Heart right ventricle (tissue), 16 donors: Measurements from ENCODE around the gene SEMA7A. TPM values are rescaled to one million over a fixed set of nuclear protein-coding genes. Genes with fewer than 3 reads are reported as not detected.

Experiments
- ATAC-seq, 8 donors: fragments of 200-7000 bp; cut with Tn5 transposase; one replicate each; pipeline ENCODE4 v1.9.1; 2020; ENCODE audit warnings: mild to moderate bottlenecking in 8 of 8, moderate library complexity in 8 of 8, moderate number of reproducible peaks in 1 of 8
- DNase-seq, 2 donors: peaks; one replicate each; pipeline ENCODE4 v3.0.0-alpha.2; 2020
- H3K27ac ChIP-seq, 10 donors: fragments of 200-600 bp; sonication (generic) in 2 of 10; one replicate each; pipeline versions ENCODE4 v1.5.0 to v1.8.0; 2020 to 2022; ENCODE audit warnings: mild to moderate bottlenecking in 3 of 10
- H3K27me3 ChIP-seq, 7 donors: fragments of 200-600 bp; one replicate each; pipeline ENCODE4 v1.8.0; 2021 to 2022; ENCODE audit warnings: mild to moderate bottlenecking in 2 of 7
- H3K36me3 ChIP-seq, 9 donors: fragments of 200-600 bp; sonication (generic) in 1 of 9; one replicate each; pipeline versions ENCODE4 v1.5.0 to v1.8.0; 2020 to 2022; ENCODE audit warnings: mild to moderate bottlenecking in 2 of 9
- H3K4me1 ChIP-seq, 9 donors: fragments of 200-600 bp; sonication (generic) in 1 of 9; one replicate each; pipeline versions ENCODE4 v1.5.0 to v1.8.0; 2020 to 2022; ENCODE audit warnings: mild to moderate bottlenecking in 4 of 9
- H3K4me3 ChIP-seq, 10 donors: fragments of 200-600 bp; sonication (generic) in 2 of 10; one replicate each; pipeline versions ENCODE4 v1.5.0 to v1.8.0; 2020 to 2022; ENCODE audit warnings: mild to moderate bottlenecking in 7 of 10, moderate library complexity in 2 of 10
- H3K9me3 ChIP-seq, 11 donors: fragments of 200-600 bp in 10 of 11; sonication (generic) in 2 of 11; one replicate each; pipeline versions ENCODE4 v1.5.0 to v1.8.0; 2013 to 2022; ENCODE audit warnings: mild to moderate bottlenecking in 2 of 11, control low read depth in 1 of 11, moderate library complexity in 1 of 11
- WGBS, 2 donors: extraction: QIAGEN DNeasy Blood & Tissue Kit; methylation state at CpG; one replicate each; pipeline ENCODE4 v1.1.7; 2013; ENCODE audit warnings: inconsistent platforms in 1 of 2; 5-methylcytosine and 5-hydroxymethylcytosine counted together
- intact Hi-C, 10 donors: fragments of 100-400 bp; cut with DNase I; formaldehyde crosslinking; loops; one replicate each; pipeline versions ENCODE4 v1.11.1 to v1.14.2; 2022
- polyA plus RNA-seq, 2 donors: library from polyadenylated mRNA; stranded (reverse); fragments of 200-250 nt; gene quantifications; one replicate each; pipeline ENCODE4 v1.2.3, GENCODE V29; 2013
- total RNA-seq, 10 donors: library from RNA; stranded (reverse); fragmentation: NEBNext Ultra II Directional in 3 of 10; extraction: Animal tissue kit (Norgen Biotek cat#: 25700) in 3 of 10; gene quantifications; one replicate each; pipeline versions ENCODE4 v1.2.1 to v1.2.4, GENCODE V29; 2021 to 2023
- TF ChIP-seq, protein P1 (sequence below), 9 donors: fragments of 200-600 bp; sonication (generic) in 2 of 9; IDR thresholded peaks; one replicate each; pipeline versions ENCODE4 v1.5.0 to v1.8.0; 2021 to 2022; ENCODE audit warnings: antibody characterized with exemption in 9 of 9, mild to moderate bottlenecking in 5 of 9, moderate library complexity in 1 of 9
- donor health status: Arrhythmogenic right ventricular cardiomyopathy.
- donor health status: ischemic (EF 13 %, LVEDD 7.1; RV severe dilation, severe dysfunction).
- donor health status: healthy with polysubstance abuse.
- donor health status: DM: no; HTN: yes; CAD: no.
- donor health status: DM: no; HTN: no; CAD: no.
- donor health status: ischemic (EF 25% LVEDD 6.9; RV normal size, moderate dysfunction).
- donor health status: ischemic (EF 25% LVEDD 5.7; RV mildly dilated, moderate dysfunction).
- donor health status: healthy.
- donor health status: DM: yes; HTN: yes; CAD: no.
- donor health status: Ischemic cardiomyopathy.
- donor health status: ischemic (EF 35%, LVEDD 5.7; RV mildly dilated, moderate dysfunction).
- donor health status: nonischemic (EF 11% LVEDD 7.7; RV severe dilation, severe dysfunction).
- donor health status: DM: yes; HTN: yes; CAD: no.
- donor health status: PGD.
- donor health status: ischemic (EF 29% LVEDD 5.4; RV normal size, mild dysfunction).
- donor health status: nonischemic (EF 23%, LVEDD 6.1; RV moderate dilation, normal function).

Gene SEMA7A
- total and polyA plus RNA-seq, 12 donors, result 0.59 to 5.1 (median 1.6) TPM

DNA sequence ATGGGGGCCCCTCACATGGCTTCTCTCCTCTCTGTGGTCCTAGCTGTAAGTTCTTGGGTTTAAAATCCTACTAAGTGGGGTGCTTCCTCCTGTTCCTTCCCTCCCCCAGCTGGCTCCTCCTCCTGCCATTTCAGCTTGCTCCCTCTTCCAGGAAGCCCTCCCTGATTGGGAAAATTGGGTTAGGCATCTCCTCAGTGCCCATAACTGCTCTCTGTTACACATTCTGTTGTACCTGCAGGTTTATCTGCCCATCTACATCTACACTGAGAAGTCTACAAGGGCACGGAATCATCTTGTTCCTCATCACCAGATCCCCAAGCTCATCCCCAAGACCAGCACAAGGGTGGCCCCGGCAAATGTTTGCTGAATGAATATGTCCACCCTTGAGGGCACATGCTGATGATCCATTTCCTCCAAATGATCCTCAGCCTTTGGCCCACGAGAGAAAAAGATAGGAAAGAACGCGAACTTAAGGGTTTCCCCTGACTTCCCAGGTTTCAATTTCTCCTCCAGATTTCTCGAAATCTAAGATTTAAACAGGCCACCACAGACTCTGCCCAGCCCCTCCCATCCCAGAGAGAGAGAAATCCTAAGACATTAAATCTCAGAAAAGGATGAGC lies 3.9 kb downstream of the SEMA7A start:
- DNase-seq (no peak), ATAC-seq (no peak)
- WGBS, 2 donors, result 91% methylated on average over 6 of the region's 6 CpGs
- intact Hi-C loops, result no loop called here
- Histone ChIP-seq H3K27ac (no peak overlapping the region), H3K4me1 (peaks cover 4 to 48% (median 16%) of the 10 kb centered on the region in 9 donors), H3K4me3 (no peak overlapping the region), H3K36me3 (no peaks in the 10 kb centered on the region), H3K9me3 (no peaks in the 10 kb centered on the region), H3K27me3 (peaks cover 0 to 26% (median 7%) of the 10 kb centered on the region in 7 donors)
- TF ChIP-seq, protein P1, sequence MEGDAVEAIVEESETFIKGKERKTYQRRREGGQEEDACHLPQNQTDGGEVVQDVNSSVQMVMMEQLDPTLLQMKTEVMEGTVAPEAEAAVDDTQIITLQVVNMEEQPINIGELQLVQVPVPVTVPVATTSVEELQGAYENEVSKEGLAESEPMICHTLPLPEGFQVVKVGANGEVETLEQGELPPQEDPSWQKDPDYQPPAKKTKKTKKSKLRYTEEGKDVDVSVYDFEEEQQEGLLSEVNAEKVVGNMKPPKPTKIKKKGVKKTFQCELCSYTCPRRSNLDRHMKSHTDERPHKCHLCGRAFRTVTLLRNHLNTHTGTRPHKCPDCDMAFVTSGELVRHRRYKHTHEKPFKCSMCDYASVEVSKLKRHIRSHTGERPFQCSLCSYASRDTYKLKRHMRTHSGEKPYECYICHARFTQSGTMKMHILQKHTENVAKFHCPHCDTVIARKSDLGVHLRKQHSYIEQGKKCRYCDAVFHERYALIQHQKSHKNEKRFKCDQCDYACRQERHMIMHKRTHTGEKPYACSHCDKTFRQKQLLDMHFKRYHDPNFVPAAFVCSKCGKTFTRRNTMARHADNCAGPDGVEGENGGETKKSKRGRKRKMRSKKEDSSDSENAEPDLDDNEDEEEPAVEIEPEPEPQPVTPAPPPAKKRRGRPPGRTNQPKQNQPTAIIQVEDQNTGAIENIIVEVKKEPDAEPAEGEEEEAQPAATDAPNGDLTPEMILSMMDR (IDR thresholded peaks at IDR 0.05), result no peak

DNA sequence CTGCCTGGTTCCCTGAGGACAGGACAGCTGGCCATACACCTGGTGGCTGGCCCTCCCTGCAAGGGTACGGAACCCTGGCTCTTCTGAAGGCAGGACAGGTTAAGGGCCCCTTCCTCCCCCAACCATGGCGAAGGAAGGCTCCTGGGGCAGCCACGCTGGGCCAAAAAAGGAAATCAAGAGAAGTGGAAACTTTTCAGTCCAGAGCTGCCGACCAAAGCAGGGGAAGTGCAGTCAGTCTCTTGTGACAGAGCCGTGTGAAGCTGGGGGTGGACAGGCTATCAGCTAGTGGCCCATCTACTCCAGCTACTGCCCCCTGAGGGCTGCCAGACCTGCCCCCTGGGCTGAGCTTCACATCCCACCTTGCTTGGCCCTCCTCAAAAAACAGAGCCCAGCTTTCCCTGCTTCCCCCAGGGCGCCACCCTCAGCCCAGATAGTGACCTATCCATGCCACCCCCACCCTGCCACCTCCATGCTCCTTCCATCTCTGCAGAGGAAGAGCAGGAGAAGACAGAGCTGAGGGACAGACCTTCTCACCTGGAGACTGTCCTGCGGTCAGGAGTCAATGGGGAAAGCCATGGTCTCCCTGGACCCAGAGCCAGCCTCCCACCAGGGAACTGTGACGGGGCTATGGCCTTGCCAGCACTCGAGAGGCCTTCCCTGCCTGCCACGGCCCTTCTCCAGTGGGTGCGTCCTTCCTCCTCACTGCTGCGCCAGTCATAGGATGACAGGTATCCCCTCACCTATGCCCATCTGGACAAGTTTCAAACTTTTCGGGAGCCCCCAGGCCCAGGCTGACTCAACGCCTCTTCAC lies 4.6 kb downstream of the SEMA7A start:
- Histone ChIP-seq H3K36me3 (no peaks in the 10 kb centered on the region), H3K4me1 (peaks cover 4 to 43% (median 11%) of the 10 kb centered on the region in 9 donors), H3K27me3 (peaks cover 0 to 26% (median 7%) of the 10 kb centered on the region in 7 donors), H3K4me3 (no peak overlapping the region), H3K27ac (peak overlapping the region in 1 of 10 donors; percentile 36), H3K9me3 (no peaks in the 10 kb centered on the region)
- TF ChIP-seq, protein P1 (IDR thresholded peaks at IDR 0.05), result no peak
- 90% methylated on average over 14 of the region's 14 CpGs for WGBS, 2 donors
- no peak for DNase-seq
- no peak for ATAC-seq
- intact Hi-C loops, result no loop called here

DNA sequence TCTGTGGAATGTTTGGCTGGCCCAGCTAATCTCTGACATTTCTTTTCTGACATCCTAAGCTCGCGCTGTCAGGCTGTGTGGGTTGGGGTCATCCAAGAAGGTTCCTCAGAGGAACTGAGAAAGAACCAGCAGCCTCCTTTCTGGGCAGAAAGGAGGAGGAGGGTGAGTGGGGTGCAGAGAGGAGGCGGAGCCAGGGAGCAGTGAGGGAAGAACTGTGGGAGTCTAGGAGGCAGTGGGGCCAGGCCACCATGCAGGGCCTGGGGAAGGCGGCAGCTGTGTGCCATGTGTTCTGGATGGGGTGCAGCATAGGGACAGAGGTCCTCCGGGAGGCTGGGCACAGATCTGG lies 5.3 kb downstream of the SEMA7A start:
- H3K4me3 ChIP-seq, result no peak overlapping the region
- peaks cover 4 to 47% (median 12%) of the 10 kb centered on the region in 9 donors for H3K4me1 ChIP-seq
- H3K9me3 ChIP-seq, result no peaks in the 10 kb centered on the region
- ATAC-seq (peak in 3 of 8 donors; percentile 16 to 41 (median 22)), DNase-seq (no peak)
- peaks cover 0 to 24% (median 7%) of the 10 kb centered on the region in 7 donors for H3K27me3 ChIP-seq
- H3K27ac ChIP-seq, result peak overlapping the region in 1 of 10 donors; percentile 36
- no peaks in the 10 kb centered on the region for H3K36me3 ChIP-seq
- TF ChIP-seq, protein P1 (IDR thresholded peaks at IDR 0.05), result no peak
- intact Hi-C loops, result no loop called here
- WGBS, 2 donors, result 89 to 94% methylated on average over 5 of the region's 5 CpGs

DNA sequence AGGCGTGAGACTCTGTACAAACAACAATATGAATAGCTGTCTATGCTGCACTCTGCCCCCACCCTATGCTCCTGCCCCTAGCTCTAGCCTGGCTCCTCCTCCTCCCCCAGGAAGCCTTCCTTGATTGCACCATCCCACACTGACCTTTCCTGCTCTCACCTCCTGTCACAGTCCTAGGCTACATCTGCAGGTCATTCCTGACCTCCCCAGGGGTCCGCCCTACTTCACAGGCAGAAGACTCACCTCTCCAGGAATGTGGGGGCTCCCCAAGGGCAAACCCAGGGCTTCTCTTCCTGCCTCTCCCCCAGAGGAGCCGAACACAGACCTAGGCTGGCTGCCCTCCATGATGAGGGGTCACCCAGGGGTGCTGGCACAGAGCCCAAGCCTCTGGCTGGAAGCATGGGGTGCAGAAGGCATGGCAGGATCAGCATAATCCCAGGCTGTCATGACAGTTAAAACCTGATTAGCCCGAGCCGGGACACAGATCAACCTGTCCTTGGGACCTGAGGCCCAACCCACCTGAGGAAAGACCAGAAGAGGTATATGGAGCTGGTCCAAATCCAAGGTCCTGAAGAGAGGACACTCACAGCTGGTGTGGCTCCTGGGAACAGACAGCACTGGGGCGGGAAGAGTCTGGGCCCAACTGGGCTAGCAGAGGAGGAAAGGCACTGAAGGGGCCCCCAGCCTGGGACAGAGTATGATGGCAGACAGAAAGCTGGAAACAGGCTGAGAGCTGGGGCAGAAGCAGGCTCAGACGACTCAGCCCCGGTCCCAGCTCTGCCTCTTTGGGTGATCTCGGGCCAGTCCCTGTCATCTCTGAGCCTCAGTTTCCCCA lies 5.9 kb downstream of the SEMA7A start:
- intact Hi-C loops, result no loop called here
- Histone ChIP-seq H3K27ac (no peak overlapping the region), H3K27me3 (peaks cover 0 to 19% (median 5%) of the 10 kb centered on the region in 7 donors), H3K36me3 (no peaks in the 10 kb centered on the region), H3K9me3 (no peaks in the 10 kb centered on the region), H3K4me3 (no peak overlapping the region), H3K4me1 (peaks cover 3 to 49% (median 12%) of the 10 kb centered on the region in 9 donors)
- ATAC-seq (no peak), DNase-seq (no peak)
- 86 to 93% methylated on average over 9 of the region's 9 CpGs for WGBS, 2 donors
- TF ChIP-seq, protein P1 (IDR thresholded peaks at IDR 0.05), result no peak
